GM18867 (cell line): ENCODE measurements around the gene TLL1.

ENCODE experiments used
- ATAC-seq: cut with Tn5 transposase; IDR thresholded peaks from one replicate; pipeline ENCODE4 v1.9.1; 2021; ENCODE audit warnings: mild to moderate bottlenecking, moderate library complexity; ENCODE audit not compliant: unreplicated experiment

TLL1 gene

GRCh38 chr4:165872461-165873297 is at the start of gene TLL1:
TLL1 (plus strand) TSS chr4:165873237; CDS start chr4:165873905, 668 bp downstream.
- no peak for ATAC-seq

DNA sequence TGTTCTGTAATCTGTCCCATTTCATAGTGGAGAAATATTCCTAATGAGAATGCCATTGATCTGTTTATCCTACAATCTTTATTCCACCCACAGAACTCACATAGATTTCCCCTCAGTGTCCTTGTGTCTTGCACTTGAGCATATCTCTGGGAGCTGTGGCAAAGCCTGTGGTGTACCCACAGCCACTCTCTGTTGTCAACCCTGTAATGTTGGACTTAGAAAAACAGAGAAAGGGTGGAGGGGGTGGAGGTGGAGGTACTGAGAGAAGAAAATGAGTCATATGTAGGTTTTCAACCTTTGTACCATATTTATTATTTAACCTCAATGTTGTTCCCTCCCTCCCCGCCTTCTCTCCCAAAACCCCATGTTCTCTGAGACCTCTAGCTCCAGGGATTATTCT is 46.9 kb upstream of the TLL1 start:
- no peak for ATAC-seq

DNA sequence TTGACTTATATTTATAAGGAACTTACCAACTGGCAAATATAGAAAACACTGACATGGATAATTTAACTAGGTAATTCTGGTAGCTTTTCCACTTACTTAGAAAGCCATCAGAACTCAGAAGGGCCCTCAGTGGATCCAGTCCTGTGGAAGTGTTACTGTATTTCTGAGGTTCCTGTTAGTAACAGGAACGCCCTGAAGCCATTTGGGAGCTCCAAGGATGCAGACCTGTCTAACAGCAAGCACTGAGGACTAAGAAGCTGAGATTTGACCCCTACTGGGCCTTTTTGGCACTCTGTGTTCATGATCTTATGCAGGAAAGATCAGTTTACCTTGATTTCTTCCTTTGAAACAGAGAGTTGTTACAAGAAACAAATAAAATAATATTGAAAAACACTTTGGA is 46.0 kb upstream of the TLL1 start:
- ATAC-seq: no peak

DNA sequence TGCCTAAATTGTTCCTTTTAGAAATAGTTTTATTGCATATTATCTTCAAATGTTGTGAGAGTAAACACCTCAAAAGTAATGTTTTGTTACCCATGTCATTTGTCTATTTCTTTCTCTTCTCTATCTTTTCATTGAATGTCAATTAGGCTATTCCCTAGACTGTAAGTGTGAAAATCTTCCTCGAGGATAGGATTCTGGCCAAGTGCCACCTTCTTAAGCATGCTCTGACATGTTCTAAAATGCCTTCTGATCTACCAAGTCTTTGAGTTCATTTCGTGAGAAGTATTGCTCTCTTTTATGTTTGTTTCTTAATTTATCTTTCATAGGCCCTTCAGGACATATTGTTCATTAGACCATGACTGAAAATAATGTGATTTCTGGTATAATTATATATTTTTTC is 44.1 kb upstream of the TLL1 start:
- no peak for ATAC-seq

DNA sequence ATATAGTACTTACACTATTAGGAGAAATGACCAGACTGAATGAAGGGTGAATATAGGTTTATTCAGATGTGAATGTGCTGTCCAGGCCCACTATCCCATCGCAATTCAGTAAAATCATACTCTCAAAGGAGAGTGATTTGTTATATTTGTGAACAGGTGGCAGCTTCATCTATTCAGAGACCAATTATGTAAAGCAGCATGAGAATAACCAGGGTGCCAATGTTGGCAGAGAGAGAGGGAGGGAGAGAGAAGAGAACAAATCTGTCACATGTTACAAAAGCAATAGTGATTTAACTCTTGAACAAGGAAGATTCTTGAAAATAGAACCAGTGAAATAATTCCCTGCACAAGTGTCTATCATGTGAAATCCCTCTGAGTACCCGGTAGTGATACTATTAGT is 38.9 kb upstream of the TLL1 start:
- ATAC-seq: no peak

- no peak for ATAC-seq
These were observed 34.5 kb upstream of the TLL1 start for GRCh38 chr4:165838575-165838974.

DNA sequence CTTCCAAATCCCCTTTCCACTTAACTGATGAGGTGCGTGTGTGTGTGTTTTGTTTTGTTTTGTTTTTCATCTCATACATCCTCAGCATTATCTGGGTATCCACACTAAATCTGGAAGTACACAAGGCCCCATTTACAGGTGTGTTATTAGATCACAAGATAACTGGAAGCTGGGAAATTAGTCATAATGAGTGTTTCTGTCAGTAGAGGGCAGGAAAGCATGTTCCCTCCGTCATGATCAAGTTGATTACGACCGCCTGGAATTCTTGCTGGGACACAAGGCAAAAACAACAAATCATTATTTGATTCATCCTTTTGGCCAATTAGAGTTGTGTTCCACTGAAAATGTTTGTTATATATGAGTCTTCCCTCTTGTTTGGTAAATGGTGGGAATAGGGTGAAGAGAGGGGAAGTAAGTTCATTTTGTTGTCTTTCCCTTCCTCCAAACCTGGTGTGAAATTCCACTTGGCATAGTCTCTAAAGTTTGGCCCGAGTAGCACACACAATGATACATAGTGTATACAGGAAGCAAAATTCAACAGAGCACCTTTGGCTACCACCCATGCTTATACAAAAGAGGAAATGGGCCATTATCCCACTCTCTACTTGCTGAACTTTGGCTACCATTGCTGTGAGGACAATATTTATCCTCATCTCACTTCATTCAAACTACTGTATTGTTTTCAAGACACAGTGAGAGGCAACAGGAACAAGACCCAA is 33.3 kb upstream of the TLL1 start:
- no peak for ATAC-seq

DNA sequence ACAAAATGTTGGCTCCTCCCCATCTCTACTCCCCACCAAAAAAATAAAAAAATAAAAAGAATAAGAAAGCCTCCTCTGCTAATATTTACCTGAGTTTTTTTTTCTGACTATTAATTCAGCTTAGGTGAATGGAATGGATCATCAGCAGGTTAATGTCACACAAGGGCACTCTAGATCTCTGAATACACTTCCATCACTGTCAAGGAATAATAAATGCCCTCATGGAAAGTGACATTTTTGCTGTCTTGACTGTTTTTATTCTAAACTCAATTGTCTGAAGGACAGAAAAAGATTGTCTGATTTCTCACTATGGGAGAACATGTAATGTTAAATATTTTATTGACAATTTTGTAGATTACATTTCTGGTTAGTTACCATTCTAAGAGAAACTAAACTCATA is 30.4 kb upstream of the TLL1 start:
- ATAC-seq: no peak

- ATAC-seq: no peak
These were observed 28.9 kb upstream of the TLL1 start for GRCh38 chr4:165844161-165844560.

- ATAC-seq: no peak
These were observed 21.8 kb upstream of the TLL1 start for GRCh38 chr4:165851256-165851655.

DNA sequence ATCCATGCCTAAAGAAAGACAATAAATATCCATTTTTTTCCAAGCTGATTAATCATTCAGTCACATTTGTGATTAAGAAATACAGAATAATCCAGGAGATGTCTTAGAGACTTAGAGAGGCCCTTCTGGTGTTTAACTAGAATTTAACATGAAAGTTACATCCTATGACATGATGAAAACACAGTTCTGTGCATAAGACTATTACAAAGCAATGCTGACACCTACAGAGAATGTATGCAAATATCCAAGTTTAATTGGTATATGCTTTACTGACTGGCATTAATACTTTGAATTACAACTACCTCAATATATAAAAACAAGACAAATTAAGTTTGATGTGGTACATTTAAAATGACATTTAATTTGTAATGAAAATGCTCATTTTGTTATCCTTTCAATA is 17.8 kb upstream of the TLL1 start:
- ATAC-seq: no peak

- no peak for ATAC-seq
These were observed 11.7 kb upstream of the TLL1 start for GRCh38 chr4:165861363-165861762.

DNA sequence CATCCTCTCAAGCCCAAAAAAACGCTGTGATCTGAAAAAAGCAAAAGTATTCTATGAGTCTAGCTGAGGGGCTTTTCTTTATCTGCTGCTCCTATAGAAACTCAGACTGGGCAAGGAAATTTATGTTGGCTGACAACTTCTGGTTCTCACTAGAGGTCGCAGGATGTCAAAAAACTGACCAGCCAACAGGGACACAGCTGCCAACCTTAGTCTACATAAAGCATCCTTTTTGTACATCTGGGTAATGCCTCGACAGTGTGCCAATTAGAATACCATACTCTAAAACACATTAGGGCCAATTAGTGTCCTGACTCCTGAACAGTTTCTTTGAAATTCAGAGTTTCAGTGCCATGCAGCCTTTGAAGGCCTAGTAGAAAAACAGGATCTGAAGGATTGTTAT is 8.8 kb upstream of the TLL1 start:
- no peak for ATAC-seq

DNA sequence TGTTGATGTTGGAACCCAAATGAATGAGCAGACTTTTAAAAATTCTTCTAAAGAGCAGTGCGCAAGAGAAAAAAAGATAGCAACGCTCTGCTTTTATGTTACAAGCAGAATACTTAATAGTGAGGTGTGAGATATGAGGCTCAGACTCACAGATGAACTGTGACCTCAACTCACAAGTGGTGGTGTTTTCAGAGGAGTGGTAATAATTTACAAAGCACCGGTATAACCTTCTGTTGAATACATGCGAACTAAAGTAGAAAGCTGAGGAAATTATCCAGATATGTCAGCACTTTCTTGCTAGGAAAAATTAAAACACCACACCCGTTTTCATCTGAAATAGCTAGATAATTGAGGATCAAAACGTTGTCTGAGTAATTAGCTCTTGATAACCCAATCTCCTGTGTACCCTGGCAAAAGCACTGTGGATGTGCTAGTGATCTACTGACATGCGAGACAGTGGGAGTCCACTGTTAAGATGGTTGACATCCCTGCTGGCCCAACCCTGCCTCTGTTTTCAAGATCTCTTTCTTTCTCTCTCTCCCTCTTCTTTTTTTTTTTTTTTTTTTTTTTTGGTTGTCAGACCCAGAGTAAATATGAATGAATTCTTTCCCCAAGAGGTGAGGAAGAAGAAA is 6.9 kb upstream of the TLL1 start:
- ATAC-seq: no peak

GRCh38 chr4:165867961-165868360 is 5.1 kb upstream of the TLL1 start:
- no peak for ATAC-seq

- ATAC-seq: no peak
These were observed 448 bp downstream of the TLL1 start for GRCh38 chr4:165873298-165874071.

- no peak for ATAC-seq
These were observed 1.2 kb downstream of the TLL1 start for GRCh38 chr4:165874072-165874790.

DNA sequence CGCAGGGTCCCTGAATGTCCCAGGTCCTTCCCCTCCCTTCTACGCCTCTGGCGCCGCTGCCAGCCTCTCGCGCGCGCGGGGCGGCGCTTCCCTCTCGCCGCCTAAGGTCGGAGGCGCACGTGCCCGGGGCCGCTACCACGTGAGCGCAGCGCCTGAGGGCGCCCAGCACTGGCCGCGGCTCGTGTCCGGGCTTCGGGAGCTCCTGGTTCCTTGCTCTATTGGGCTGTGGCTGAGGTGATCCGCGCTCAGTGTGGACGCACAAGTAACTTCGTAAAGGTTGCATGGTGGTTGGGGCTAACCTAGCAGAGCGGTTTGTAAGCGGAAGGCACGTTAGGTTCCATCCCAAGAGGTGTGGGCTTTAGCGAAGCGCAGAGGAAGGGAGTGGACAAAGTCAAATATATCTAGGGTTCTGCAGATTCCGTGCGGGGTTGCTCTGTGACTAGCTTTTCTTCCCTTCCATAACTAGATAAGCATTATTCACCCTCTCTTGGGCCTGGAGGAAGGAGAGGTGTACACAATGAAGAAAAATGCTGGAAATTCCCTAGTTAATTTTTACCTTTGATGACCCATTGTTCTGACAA is 1.8 kb downstream of the TLL1 start:
- ATAC-seq: no peak

DNA sequence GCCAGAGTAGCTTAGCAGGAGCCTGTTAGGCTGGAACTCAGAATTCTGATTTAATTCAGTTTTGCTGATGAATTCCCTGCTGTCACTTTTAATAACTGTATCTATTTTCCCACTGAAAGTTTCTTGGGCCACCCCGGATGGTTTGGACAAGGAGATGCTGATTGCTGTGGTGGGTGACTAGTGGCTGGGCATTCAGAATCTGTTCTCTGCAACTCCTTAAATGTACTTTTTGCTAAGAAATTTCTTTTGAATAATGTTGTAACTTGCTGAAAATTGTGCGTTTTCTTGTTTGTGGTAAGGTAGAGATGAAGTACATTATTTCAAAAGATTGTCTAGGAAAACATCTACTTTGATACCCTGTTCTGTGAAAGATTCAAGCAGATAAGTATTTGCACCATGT is 2.4 kb downstream of the TLL1 start:
- no peak for ATAC-seq

- no peak for ATAC-seq
These were observed 4.2 kb downstream of the TLL1 start for GRCh38 chr4:165877286-165877685.
